GM10248 (cell line): ENCODE results near the gene CCR5AS.
"Not testable (repeated sequence)": the region's sequence is repeated elsewhere in the genome, so short reads cannot be mapped to it uniquely, and the experiment has no call there.

Experiments used
- CTCF ChIA-PET: fragments of 300-600 bp; sonication (Branson Sonifier 250); formaldehyde crosslinking; extraction: SDS; loops from one replicate; lab custom pipeline; 2021; ENCODE audit warnings: antibody characterized with exemption; lab: Yijun Ruan, JAX
- POLR2A ChIA-PET: fragments of 350-650 bp; sonication (Branson Sonifier 250); formaldehyde crosslinking; extraction: SDS; loops from one replicate; lab custom pipeline; 2020; ENCODE audit warnings: antibody characterized with exemption; lab: Yijun Ruan, JAX
- DNase-seq: peaks from one replicate; pipeline ENCODE4 v3.0.0; 2012; ENCODE audit errors: extremely low spot score
- TF ChIP-seq, protein P1 (sequence below): IDR thresholded peaks from 2 replicates; pipeline ENCODE4 v1.5.1; 2012; ENCODE audit warnings: mild to moderate bottlenecking, low read depth; ENCODE audit errors: extremely low read depth, missing control alignments, control extremely low read depth

Gene CCR5AS

DNA sequence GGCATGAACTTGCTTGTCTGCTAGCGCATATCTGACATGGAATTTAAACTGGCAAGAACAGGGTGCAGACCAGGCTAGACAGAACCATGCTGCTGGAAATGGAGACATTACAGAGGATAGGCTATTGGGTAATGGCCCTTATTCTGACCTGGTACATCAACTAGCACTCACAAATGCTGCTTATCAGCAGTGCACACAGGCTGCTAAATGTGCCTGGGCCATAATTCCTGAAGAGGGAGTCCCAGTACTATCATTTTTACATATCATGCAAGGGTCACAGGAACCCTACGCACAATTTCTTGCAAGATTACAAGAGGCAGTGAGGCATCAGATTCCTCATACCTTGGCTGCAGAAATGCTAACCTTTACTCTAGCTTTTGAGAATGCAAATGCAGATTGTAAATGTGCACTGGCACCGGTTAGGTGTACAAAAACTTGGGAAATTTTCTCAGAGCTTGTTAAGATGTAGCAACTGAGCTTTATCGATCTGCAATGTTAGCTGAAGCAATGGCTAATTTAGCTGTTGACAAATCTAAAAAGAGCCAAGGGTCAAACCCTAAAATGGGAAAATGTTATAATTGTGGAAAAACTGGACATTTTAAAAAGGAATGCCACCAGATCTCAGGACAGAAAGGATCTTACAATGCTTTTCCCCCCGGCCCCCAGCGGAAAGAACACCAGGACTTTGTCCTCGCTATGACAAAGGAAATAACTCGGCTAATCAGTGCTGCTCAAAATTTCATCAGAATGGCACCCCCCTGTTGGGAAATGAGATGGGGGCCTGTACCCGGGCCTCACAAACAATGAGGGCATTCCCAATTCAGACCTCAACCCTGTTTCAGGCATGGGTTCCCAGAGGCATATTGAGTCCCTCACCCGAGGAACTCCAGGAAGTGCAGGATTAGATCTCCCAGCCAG lies 21.3 kb upstream of the CCR5AS start:
- ChIA-PET POLR2A (no interaction called here), CTCF (interaction anchor here (1.5 kb wide), 1 partner anchor 15 kb away, joined by 4 read pairs; no protein-coding TSS in a partner anchor)
- TF ChIP-seq, protein P1, sequence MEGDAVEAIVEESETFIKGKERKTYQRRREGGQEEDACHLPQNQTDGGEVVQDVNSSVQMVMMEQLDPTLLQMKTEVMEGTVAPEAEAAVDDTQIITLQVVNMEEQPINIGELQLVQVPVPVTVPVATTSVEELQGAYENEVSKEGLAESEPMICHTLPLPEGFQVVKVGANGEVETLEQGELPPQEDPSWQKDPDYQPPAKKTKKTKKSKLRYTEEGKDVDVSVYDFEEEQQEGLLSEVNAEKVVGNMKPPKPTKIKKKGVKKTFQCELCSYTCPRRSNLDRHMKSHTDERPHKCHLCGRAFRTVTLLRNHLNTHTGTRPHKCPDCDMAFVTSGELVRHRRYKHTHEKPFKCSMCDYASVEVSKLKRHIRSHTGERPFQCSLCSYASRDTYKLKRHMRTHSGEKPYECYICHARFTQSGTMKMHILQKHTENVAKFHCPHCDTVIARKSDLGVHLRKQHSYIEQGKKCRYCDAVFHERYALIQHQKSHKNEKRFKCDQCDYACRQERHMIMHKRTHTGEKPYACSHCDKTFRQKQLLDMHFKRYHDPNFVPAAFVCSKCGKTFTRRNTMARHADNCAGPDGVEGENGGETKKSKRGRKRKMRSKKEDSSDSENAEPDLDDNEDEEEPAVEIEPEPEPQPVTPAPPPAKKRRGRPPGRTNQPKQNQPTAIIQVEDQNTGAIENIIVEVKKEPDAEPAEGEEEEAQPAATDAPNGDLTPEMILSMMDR = no peak
- no peak for DNase-seq

DNA sequence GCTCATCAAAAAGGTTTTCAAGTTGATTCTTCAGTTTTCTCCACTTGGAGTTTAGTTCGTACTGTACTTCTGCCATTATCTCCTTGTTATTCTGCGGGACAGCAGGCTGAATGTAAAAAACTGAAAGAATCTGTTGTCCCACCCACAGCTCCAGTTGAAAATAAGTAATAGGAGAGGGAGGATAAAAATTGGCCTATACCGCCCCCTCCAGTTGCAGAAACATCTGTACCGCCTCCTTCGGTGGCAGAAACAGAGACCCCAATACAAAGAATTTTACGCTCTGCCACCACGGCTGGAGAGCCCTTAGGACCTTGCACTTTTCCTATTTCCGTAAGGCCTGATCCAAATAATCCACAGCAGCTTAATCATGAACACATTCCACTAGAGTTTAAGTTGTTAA lies 20.5 kb upstream of the CCR5AS start:
- POLR2A ChIA-PET, DNase-seq: not testable (repeated sequence)
- CTCF ChIA-PET = interaction anchor here (1.5 to 1.9 kb wide), 2 partner anchors 11 to 16 kb away, joined by 4 to 5 read pairs; no protein-coding TSS in a partner anchor

DNA sequence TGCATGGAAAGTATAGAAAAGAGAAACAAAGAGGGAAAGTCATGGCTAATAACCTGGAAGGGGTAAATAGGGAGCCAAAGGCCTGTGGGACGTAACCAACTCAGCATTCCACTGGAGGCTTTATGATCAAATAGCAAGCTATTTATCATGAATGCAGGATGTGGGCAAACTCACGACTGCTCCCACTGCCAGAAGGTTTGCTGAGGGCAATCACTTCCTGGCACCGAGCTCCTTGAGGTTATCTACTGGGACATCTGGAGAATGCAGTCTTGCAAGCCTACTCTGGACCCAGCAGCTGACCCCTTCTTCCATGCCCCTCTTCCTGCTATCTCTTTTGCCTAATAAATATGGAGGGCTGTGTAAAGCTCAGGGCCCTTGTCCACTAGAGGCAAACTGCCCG lies 19.6 kb upstream of the CCR5AS start:
- DNase-seq, POLR2A ChIA-PET: not testable (repeated sequence)
- CTCF ChIA-PET = interaction anchor here (1.9 kb wide), 1 partner anchor 12 kb away, joined by 5 read pairs; no protein-coding TSS in a partner anchor

DNA sequence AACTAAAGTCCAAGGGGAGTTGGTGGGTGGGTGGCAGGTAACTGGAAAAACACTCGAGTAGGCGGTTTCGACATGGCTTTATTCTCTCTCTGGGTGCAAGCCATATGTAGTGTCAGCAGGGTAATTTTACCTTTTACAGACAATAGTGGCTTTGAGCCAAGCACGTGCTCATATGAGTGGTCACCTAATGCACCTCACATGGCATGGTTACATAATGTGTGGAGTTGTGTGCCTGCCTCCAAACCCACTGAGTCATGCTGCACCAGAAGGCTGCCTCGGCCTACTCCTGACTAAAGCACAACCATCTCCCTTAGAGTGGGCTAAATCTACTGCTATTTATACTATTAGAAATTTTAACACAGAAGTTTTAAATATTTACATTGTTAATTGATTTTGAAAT lies 16.7 kb upstream of the CCR5AS start:
- POLR2A ChIA-PET = no interaction called here
- DNase-seq = no peak
- CTCF ChIA-PET = interaction anchor here (1.1 to 1.4 kb wide), 2 partner anchors 8 to 16 kb away, joined by 3 to 5 read pairs; partner anchors contain the start of genes CCR5AS and CCRL2
- TF ChIP-seq, protein P1 = no peak

DNA sequence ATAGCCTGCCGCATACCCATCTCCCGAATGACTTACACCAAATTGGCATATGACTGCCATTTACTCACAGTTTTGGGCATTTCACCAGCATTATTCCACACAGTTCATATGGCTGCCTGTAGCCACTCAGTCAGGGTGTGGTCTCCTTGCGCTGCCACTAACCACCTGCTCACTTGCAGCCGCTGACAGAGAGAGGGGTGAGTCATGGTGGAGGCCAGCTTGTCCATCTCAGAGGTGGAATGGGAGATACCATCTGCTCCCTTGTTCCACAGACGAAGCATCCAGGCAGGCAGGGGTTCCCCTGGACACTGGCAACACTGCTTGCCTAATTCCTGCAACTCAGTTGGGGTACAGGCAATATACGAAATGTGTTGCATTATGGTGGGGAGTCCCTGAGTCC lies 15.8 kb upstream of the CCR5AS start:
- ChIA-PET CTCF (no interaction called here), POLR2A (no interaction called here)
- TF ChIP-seq, protein P1 = no peak
- DNase-seq = no peak

DNA sequence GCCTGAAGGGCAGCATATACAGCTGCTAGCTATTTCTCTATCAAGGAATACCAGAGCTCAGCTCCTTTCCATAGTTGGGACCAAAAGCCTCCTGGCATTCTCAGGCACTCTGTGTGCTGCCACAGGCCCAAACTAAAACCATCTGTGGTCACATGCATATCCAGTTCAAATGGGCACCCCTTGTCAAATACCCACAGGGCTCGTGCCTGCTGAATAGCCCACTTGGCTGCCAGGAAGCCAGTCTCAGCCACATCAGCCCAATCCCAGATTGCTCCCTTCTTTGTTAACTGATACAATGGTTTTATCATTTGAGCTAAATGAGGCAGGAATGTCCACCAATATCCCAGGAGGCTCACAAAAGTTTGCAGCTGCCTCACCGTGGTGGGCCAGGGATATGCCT lies 14.1 kb upstream of the CCR5AS start:
- TF ChIP-seq, protein P1 = no peak
- POLR2A ChIA-PET = no interaction called here

DNA sequence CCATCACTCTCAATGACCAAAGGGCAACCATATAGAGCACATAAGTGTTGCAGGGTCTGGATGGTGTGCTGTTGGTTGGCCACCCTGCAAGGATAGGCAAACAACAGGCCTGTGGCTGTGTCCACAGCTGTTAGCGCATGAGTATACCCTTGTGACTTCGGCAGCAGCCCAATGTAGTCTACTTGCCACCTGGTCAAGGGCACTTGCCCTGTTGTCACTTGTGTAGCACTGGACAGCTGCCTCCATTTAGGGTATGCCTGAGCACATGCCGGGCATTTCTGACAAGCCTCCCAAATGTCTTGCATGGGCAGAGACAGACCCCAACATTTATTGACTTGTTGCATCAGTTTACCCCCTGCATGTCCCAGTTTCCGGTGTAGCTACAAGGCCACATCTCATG lies 12.9 kb upstream of the CCR5AS start:
- DNase-seq = no peak
- TF ChIP-seq, protein P1 = no peak
- CTCF ChIA-PET = interaction anchor here (1.0 kb wide), 1 partner anchor 55 kb away, joined by 3 read pairs; no protein-coding TSS in a partner anchor
- POLR2A ChIA-PET = no interaction called here

More for the DNA sequence above, 14.1 kb upstream of the CCR5AS start:
- CTCF ChIA-PET = interaction anchor here (1.5 kb wide), 1 partner anchor 10 kb away, joined by 3 read pairs; no protein-coding TSS in a partner anchor
- DNase-seq = no peak
